Stimulated activated CD4-positive, alpha-beta T cell treated with anti-CD3 and anti-CD28 coated beads, Interleukin-12 subunit alpha, Interleukin-12 subunit beta, amount 100 ng/mL, for 4 hours (primary cell): ENCODE data around the gene MOSPD3.
"Not testable (repeated sequence)": the region's sequence is repeated elsewhere in the genome, so short reads cannot be mapped to it uniquely, and the experiment has no call there.

Experiments used
- DNase-seq: peaks from one replicate; pipeline ENCODE4 v3.0.0-alpha.2; 2020

MOSPD3 gene

DNA sequence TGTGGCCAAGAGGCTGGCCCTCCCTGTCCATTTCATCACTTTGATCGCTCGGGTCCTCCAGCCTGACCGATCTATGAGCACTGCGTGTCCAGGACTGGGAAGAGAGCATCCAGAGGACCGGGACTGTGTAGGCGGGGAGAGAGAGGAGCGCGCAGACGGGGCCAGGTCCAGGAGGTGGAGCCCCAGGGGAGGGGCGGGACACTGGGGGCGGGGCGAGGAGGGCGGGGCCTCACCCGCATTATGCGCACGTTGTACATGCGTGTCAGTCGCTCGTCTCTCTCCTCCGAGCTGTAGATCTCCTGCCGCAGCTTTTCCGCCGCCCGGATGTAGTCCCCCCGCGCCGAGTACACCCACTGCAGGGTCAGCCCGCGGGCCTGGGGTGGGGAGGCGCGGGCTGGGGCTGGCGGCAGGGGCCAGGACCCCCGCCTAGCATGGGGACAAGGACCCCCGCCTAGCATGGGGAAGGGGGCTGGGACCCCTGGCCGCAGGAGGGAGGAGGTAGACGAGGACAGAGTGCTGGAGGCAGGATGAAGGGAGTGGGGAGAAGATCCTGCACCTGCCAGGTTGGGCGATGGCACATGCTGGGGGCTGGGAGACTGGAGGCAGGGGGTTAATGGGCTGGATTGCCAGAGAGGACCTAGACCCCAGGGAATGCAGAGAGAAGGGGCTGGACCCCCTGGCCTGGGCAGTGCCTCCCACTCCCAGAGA, 14.3 kb downstream of the MOSPD3 start:
- DNase-seq = peak; percentile 86

DNA sequence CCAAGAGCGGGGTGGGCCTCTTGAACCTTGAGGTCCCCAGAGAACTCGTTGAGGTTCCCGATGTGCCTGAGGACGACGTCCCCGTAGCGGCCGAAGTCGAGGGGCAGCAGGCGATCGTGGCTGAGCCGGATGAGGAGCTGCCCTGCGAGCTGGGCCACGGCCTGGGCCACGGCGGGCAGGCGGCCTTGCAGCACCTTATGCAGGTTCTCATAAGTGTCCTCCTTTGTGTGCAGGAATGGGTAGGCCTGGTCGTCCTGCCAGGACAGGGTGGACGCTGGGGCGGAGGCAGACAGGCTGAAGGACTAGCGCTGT, 14.9 kb downstream of the MOSPD3 start:
- DNase-seq = no peak

DNA sequence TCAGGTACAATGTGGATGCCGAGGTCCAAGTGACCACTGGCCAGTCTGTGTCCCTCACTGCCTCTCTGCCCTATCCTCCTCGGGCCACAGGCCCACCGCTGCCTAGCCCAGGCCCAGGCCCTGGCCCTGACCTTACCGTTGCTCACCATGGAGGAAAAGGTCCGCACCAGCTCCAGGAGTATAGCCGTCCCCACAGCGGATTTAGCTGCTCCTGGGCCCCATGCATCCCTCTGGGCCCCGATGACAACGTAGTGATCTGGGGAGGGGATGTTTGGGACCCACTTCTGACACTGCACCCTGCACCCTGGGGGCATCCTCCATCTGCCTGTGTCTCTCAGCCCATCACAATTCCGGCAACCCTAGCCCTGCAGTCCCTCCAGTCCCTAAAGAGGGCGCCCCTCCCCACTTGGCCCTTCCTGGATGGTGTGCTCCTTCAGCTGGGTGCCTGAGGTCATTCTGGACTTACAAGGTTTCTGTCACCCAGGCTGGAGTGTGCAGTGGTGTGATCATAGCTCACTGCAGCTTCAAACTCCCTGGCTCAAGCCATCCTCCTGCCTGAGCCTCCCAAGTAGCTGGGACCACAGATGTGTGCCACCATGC, 16.9 kb downstream of the MOSPD3 start:
- no peak for DNase-seq

DNA sequence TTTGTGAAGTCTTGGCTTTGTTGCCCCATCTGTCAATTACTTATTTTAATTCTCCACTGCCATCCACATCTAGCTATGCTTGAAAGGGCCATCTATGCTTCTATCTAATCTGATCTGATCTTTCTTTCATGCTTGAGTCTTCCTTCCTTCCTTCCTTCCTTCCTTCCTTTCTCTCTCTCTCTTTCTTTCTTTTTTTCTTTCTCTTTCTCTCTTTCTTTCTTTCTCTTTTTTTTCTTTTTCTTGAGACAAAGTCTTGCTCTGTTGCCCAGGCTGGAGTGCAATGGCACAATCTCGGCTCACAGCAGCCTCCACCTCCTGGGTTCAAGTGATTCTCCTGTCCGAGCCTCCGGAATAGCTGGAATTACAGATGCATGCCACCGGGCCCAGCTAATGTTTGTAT, 17.7 kb downstream of the MOSPD3 start:
- no peak for DNase-seq

DNA sequence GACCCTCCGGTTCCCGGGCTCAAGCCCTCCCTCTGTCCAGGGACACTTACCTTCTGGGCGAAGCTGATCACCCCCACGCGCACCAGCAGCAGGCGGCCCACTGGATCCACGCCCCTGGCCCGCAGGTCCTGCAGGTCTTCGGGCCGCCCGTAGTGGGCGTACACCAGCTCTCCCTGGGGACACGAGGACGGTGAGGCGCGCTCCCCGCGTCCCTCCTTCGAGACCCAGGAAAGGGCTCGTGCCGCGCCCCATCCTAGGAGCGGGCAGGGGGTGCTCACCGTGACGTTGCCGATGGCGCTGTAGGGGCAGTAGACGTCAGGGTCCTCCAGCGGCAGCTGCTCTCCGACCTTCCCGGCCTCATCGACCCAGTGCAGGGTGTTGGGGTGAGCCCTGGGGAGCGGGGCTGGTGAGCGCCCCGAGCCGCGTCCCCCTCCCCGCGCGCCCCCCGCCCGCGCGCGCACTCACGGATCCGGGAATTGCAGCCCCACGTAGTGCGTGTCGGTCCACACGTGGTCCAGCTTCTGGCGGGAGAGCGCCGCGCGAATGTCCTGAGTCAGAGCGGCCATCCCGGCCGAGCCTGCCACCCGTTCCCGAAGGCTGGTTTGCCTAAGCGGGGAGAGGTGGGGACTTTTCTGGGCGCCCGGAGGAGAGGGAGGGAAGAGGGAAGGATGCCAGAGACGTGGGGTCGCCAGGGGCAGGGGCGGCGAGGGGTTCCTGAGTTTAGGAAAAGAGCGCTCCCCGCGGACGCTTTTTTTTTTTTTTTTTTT, 20.8 kb downstream of the MOSPD3 start:
- DNase-seq = peak; percentile 61

DNA sequence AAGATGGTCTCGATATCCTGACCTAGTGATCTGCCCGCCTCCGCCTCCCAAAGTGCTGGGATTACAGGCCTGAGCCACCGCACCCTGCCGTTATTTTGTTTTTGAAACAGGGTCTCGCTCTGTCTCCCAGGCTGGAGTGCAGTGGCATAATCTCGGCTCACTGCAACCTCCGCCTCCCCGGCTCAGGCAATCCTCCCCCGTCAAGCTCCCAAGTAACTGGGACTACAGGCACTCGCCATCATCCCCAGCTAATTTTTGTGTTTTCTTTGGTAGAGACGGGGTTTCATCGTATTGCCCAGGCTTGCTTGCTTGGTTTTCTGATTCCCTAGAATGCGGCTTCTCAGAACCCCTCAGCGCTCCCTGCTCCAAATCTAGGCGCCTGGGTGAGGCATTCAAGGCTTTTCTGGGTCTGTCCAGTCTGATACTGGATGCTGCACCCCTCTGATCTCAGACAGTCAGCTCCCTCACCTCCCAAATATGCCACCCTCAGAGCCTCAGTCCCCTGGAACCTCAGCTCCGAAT, 27.7 kb downstream of the MOSPD3 start:
- no peak for DNase-seq

DNA sequence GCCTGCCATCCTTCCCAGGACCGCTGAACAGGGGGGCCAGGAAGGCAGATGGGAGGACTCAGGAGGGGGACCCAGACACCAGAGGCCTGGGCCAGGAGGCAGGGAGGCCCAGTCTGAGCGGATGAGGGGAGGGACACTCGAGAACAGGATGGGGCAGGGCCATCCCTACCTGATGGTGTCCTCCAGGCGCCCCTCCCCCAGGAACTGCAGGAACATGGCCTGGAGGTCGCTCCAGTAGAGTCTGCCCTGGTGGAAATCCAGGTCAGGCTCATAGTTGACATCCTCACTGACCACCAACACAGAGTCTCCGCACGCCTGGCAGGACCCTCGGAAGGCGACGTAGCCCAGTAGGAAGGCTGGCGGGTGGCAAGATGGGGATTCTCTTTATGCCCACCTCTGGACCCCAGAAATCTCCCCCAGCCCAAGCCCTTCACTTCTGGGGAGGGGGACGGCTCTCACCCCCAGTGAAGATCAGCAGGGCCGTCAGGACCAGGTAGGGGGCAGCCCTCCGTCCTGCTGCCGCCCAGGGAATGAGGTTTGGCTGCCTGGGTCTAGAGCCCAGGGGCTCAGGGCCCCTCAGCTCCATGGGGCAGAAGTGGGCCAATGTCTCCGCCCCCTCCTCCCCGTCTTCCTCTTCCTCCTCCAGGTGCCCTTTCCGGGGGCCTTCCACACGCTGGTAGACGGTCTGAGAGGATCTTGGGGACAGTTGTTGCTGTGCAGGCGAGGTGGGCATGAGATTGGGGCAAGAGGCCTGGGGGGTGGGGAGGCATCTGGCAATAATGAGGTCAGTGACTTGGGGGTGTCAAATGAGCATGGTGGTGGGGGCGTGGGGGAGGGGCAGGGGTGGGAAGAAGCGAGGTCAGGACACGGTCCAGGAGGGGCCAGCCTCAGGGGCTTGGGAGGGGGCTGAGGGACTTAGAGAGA, 28.4 kb downstream of the MOSPD3 start:
- no peak for DNase-seq

DNA sequence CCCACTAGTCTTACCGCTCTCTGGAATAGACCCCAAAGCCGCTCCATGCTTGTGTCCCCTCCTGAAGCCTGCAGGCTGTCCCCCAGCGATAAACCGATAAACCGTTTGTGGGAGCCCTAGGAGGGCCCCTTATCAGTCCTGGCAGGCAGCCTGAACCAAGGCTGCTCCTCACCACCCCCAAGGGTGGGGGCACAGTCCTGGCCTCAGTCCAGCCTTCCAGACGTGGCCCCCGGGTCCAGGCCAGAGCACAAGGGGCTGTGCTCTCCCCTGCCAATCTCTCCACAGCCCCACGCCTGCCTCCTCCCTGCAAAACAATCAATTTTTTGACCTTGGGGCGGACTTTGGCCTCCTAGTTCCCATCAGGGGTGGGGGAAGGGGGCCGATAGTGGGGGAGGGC, 29.1 kb downstream of the MOSPD3 start, which contains the start of gene TFR2:
TFR2 (minus strand) TSS at position 90 of the 397 bp plus-strand sequence; CDS start at position 47, 43 bp downstream.
- no peak for DNase-seq

DNA sequence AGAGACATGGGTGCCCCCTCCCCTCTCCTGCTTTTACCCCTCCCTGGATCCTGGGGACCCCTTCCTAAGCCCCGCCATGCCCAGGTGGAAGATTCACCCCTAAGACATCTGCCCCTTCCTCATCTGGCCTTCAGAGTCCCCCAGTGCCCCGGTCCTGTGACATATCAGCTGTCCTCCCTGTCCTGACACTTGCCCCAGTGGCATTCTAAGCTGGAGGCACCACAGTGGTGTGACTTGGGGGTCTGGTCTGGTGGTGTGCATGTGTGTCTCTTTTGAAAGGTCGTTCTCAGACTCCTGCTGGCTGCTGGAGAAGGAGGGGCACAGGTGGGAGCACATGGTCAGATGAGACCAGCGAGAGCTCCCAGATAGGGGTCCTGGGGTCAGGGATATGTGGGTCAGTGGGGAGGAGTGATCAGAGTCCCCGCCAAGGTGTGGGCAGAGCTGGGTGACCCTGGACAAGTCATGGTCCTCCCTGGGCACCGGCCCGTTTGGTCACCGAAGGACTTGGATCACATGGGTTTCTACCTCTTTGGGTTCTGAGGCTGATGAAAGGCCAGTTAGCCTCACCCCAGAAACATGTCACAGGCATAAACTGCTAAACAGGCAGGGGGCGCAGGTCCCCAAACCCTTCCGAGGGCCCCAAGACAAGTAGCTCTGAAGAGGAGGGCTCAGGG, 29.7 kb downstream of the MOSPD3 start:
- DNase-seq = no peak

DNA sequence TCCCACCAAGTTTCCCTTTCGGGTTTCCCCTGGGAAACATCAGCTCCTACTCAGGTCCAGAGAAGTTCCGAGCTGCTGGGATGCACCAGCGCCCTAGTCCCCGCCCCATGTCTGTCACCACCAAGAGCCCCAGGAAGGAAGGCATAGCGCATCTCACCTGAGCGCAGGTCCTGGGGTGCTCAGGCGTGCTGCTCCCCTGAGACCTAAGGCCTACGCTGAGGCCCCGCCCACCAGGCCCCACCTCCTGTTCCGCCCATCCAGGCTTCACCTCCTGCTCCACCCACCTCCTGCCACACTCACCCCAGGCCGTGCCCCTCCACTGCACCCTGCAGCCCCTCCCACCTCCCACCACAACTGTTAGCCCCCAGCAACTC, 30.2 kb downstream of the MOSPD3 start:
- peak; percentile 16 for DNase-seq

DNA sequence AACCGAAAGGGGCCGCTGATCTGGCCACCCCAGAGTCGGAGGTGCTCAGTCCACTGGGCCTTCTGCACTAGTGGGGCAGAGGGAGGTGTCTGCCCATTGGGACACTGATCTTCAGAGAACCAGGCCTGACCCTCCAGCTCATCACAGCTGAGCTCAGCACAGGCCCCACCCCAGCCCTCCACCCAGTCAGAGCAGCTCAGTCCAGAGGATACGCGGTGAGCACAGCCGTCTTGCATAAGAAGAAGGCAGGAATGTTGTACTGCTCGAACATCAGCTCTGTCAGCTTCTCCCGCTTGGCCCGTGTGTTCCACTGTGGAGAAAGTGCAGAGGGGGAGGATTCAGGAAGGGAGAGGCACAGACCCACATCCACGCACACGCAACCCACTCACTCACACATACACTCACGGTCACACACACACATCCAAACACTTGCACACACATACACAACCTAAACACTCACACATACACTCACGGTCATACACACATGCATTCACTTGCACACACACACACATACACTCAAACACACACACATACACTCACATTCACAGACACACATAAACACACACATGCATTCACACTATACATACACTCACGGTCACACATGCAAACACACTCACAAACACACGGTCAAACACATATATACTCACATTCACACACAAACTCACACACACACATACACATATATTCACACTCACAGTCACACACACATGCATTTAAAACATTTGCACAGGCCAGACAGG, 37.7 kb downstream of the MOSPD3 start:
- no peak for DNase-seq

DNA sequence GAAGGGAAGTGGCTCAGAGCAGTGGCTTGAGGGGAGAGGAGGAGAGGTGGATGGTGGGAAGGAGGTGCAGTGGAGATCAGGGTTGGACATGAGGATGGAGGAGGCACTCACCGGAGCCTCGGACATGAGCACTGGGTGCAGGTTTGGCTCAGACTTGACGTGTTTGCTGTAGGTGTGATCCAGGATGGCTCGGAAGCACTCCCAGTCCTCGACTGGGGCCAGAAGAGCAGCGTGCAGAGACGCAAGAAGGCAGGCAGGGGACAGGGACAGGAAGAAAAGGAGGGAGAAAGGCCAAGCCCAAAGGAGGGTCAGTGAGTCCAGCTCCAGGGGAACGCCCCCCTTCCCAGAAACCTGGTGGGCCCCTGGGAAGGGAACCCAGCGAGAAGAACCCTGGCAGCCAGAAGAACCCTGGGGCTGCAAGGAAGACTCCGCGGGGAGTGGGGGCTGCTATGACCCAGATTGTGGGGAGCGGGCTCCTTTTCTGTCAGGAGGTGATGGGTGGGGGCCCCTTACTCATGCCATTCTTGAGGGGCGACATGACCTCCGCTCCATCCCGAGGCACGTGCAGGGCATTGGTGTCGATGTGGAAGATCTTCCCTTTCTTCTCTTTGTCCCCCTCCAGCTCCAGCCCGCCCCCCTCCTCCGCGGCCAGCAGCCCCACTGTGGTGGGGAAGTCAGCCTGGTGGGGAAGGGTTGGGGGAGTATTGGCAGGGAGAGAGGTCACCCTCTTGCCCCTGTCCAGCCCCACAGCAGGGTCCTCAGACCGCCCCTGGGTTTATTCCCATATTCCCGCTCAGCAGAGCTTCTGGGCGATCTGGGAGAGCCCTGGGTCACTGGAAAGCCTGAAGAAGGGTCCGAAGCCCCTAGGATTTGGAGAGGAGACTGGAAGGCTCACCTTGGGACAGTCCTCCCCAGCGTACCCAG, 42.8 kb downstream of the MOSPD3 start:
- DNase-seq = no peak

DNA sequence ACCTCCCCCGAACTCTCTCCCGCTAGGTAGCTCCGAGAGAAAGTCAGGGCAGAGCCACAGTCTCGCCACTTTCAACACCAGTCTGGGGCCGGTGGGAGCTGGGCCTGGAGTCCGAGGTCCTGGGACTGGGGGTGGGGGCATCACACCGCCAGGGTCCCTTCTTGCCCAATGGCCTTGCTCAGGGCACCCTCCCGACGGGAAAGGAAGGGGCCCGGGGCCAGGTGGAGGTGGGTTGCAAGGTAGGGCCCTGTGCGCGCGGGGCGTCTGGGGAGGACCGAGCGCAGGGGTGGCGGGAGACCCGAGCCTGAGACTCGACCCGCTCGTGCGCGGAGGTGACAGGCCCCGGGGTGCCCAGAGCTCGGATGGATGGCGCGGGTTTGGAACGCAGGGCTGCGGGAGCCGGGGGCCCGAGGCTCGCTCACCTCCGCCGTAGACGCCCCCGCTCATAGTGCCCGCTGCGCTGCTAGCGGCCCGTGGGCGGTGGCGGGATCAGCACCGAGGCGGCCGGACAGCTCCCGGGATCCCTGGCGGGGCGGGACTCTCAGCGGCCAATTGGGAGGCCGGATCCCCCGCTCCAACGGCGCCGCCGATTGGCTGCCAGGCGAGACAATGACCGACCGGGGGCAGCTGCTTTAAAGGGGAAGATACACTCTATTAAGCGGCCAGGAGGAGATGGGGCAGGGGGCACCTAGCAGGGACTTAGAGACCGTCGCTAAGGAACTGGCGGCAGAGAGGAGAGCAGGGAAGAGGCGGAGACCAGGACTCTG, 43.8 kb downstream of the MOSPD3 start, which contains the start of gene ACTL6B:
ACTL6B (minus strand) TSS at position 541 of the 767 bp plus-strand sequence; CDS start at position 447, 94 bp downstream.
- peak; percentile 52 for DNase-seq

DNA sequence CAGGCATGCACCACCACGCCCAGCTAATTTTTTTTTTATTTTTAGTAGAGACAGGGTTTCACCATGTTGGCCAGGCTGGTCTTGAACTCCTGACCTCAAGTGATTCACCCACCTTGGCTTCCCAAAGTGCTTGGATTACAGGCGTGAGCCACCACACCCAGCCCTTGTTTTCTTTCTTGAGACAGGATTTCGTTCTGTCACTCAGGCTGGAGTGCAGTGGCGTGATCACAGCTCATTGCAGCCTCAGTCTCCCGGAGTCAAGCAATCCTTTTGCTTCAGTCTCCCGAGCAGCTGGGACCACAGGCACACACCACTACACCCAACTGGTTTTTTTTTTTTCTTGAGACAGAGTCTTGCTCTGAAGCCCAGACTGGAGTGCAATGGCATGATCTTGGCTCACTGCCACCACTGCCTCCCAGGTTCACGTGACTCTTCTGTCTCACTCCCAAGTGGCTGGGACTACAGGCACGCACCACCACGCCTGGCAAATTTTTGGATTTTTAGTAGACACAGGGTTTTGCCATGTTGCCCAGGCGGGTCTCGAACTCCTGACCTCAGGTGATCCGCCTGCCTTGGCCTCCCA, 49.9 kb downstream of the MOSPD3 start:
- DNase-seq = not testable (repeated sequence)
